ENCODE results near the gene ATXN7. TPM values are rescaled to one million over a fixed set of nuclear protein-coding genes. Genes with fewer than 3 reads are reported as not detected.
A peak's percentile ranks its signal among the peaks of the same experiment; 100 is the strongest.

Gene ATXN7
- polyA plus RNA-seq, 3 donors = 2.7 to 29.5 (median 3.2) TPM

- Histone ChIP-seq H3K9ac (ENCODE audit: insufficient read depth, low read length, poor library complexity, severe bottlenecking) (no peak overlapping the region), H3K4me3 (replicated peaks in 1 of 3; ENCODE audit: low read depth in 2 of 3, low read length in 3 of 3) (no peak overlapping the region), H2AFZ (ENCODE audit: insufficient read depth, low read depth, low read length, poor library complexity, severe bottlenecking) (no peak overlapping the region), H3K4me2 (replicated peaks; ENCODE audit: extremely low read depth, low read length, poor library complexity, severe bottlenecking) (no peak overlapping the region), H4K20me1 (ENCODE audit: insufficient read depth, low read length) (peaks cover 35% of the 10 kb centered on the region), H3K4me1 (ENCODE audit: control insufficient read depth in 1 of 2, insufficient read depth in 2 of 2, low read length in 2 of 2) (peaks cover 5 to 8% of the 10 kb centered on the region in 2 donors), H3K36me3 (replicated peaks in 1 of 2; ENCODE audit: control insufficient read depth in 1 of 2, insufficient read depth in 2 of 2, low read length in 2 of 2) (peaks cover 75 to 96% of the 10 kb centered on the region in 2 donors), H3K27ac (ENCODE audit: low read depth in 1 of 2, low read length in 2 of 2) (no peak overlapping the region), H3K9me3 (replicated peaks in 1 of 2; ENCODE audit: control insufficient read depth in 1 of 2, insufficient read depth in 1 of 2, low read length in 2 of 2) (no peaks in the 10 kb centered on the region), H3K79me2 (ENCODE audit: insufficient read depth, low read length) (no peaks in the 10 kb centered on the region), H3K27me3 (ENCODE audit: control insufficient read depth in 2 of 2, insufficient read depth in 2 of 2, low read length in 2 of 2) (no peaks in the 10 kb centered on the region)
- Mint-ChIP-seq H3K9me3 (no peaks in the 10 kb centered on the region), H3K4me1 (peaks cover 18% of the 10 kb centered on the region), H3K4me3 (no peak overlapping the region), H3K36me3 (peaks cover 79 to 96% of the 10 kb centered on the region in 2 donors), H3K27ac (peak overlapping the region in 4 of 7 donors; percentile 6 to 73 (median 48)), H3K27me3 (ENCODE audit: low read depth in 3 of 3) (peaks cover 0 to 2% (median 0%) of the 10 kb centered on the region in 3 donors)
- DNase-seq = no peak
- TF ChIP-seq CTCF (IDR thresholded peaks at IDR 0.05) = no peak
- WGBS (ENCODE audit: insufficient coverage) = 96% methylated on average over 5 of the region's 5 CpGs
- intact Hi-C loops (cut with micrococcal nuclease) = loop anchor here in 1 of 2 donors (10.0 kb wide), 1 partner anchor 126 kb away; the partner anchor contains the start of genes ATXN7 and THOC7
Observed at GRCh38 chr3:63990733-63991132, 127.1 kb downstream of the ATXN7 start.

GRCh38 chr3:63991666-63992065 lies 128.0 kb downstream of the ATXN7 start:
- Histone ChIP-seq H3K4me2 (replicated peaks; ENCODE audit: extremely low read depth, low read length, poor library complexity, severe bottlenecking) (no peak overlapping the region), H3K27ac (ENCODE audit: low read depth in 1 of 2, low read length in 2 of 2) (peak overlapping the region in 1 of 2 donors; percentile 63), H3K4me1 (ENCODE audit: control insufficient read depth in 1 of 2, insufficient read depth in 2 of 2, low read length in 2 of 2) (peaks cover 5 to 8% of the 10 kb centered on the region in 2 donors), H3K9ac (ENCODE audit: insufficient read depth, low read length, poor library complexity, severe bottlenecking) (no peak overlapping the region), H3K79me2 (ENCODE audit: insufficient read depth, low read length) (no peaks in the 10 kb centered on the region), H4K20me1 (ENCODE audit: insufficient read depth, low read length) (peaks cover 35% of the 10 kb centered on the region), H3K4me3 (replicated peaks in 1 of 3; ENCODE audit: low read depth in 2 of 3, low read length in 3 of 3) (no peak overlapping the region), H3K27me3 (ENCODE audit: control insufficient read depth in 2 of 2, insufficient read depth in 2 of 2, low read length in 2 of 2) (no peaks in the 10 kb centered on the region), H2AFZ (ENCODE audit: insufficient read depth, low read depth, low read length, poor library complexity, severe bottlenecking) (no peak overlapping the region), H3K9me3 (replicated peaks in 1 of 2; ENCODE audit: control insufficient read depth in 1 of 2, insufficient read depth in 1 of 2, low read length in 2 of 2) (no peaks in the 10 kb centered on the region), H3K36me3 (replicated peaks in 1 of 2; ENCODE audit: control insufficient read depth in 1 of 2, insufficient read depth in 2 of 2, low read length in 2 of 2) (peaks cover 77 to 96% of the 10 kb centered on the region in 2 donors)
- Mint-ChIP-seq H3K27ac (peak overlapping the region in 4 of 7 donors; percentile 37 to 77 (median 44)), H3K27me3 (ENCODE audit: low read depth in 3 of 3) (no peaks in the 10 kb centered on the region), H3K9me3 (no peaks in the 10 kb centered on the region), H3K4me3 (no peak overlapping the region), H3K4me1 (peaks cover 18% of the 10 kb centered on the region), H3K36me3 (peaks cover 80 to 96% of the 10 kb centered on the region in 2 donors)
- intact Hi-C loops (cut with micrococcal nuclease) = loop anchor here in 1 of 2 donors (10.0 kb wide), 1 partner anchor 127 kb away; the partner anchor contains the start of genes ATXN7 and THOC7
- 93% methylated on average over 3 of the region's 3 CpGs for WGBS (ENCODE audit: insufficient coverage)
- TF ChIP-seq CTCF (IDR thresholded peaks at IDR 0.05) = no peak
- DNase-seq = no peak
